Stomach (tissue), 9 donors: ENCODE results near the gene ANGPTL4. TPM values are rescaled to one million over a fixed set of nuclear protein-coding genes. Genes with fewer than 3 reads are reported as not detected.

Experiments
- DNase-seq, 2 donors: peaks; one replicate each; pipeline versions ENCODE4 v3.0.0 to v3.0.0-alpha.2; 2013 to 2019
- H3K27ac ChIP-seq, 5 donors: fragments of 200-600 bp in 4 of 5; sonication (generic) in 4 of 5; one replicate each; pipeline ENCODE4 v1.5.1; 2013 to 2019; ENCODE audit warnings: mild to moderate bottlenecking in 1 of 5, moderate library complexity in 1 of 5
- H3K27me3 ChIP-seq, 3 donors: fragments of 200-600 bp; sonication (generic); one replicate each; pipeline ENCODE4 v1.5.1; 2017 to 2019; ENCODE audit warnings: mixed run types in 1 of 3
- H3K36me3 ChIP-seq, 4 donors: fragments of 200-600 bp; sonication (generic); 1 replicate in 3 of 4; 2 replicates in 1 of 4; pipeline ENCODE4 v1.5.1; 2016 to 2019
- H3K4me1 ChIP-seq, 4 donors: fragments of 200-600 bp; sonication (generic); one replicate each; pipeline ENCODE4 v1.5.1; 2016 to 2019
- H3K4me3 ChIP-seq, 4 donors: fragments of 200-600 bp; sonication (generic) in 3 of 4; one replicate each; pipeline ENCODE4 v1.5.1; 2016 to 2019; ENCODE audit warnings: mild to moderate bottlenecking in 1 of 4
- H3K9me3 ChIP-seq, 4 donors: fragments of 200-600 bp; sonication (generic); one replicate each; pipeline ENCODE4 v1.5.1; 2016 to 2019
- EP300 ChIP-seq: sonication (generic); formaldehyde crosslinking; IDR thresholded peaks from one replicate; pipeline ENCODE4 v1.6.1; 2017; ENCODE audit warnings: antibody characterized with exemption
- POLR2A ChIP-seq, 4 donors: fragments of 450-650 bp; IDR thresholded peaks; one replicate each; pipeline ENCODE4 v1.6.1; 2016; ENCODE audit warnings: antibody characterized with exemption in 4 of 4, control low read depth in 2 of 4, mild to moderate bottlenecking in 1 of 4, moderate library complexity in 1 of 4
- POLR2AphosphoS5 ChIP-seq, 3 donors: sonication (generic); formaldehyde crosslinking; IDR thresholded peaks; one replicate each; pipeline ENCODE4 v1.6.1; 2016; ENCODE audit warnings: antibody characterized with exemption in 3 of 3
- WGBS, 5 donors: extraction: QIAGEN DNeasy Blood & Tissue Kit in 3 of 5; methylation state at CpG; one replicate each; pipeline versions ENCODE4 v1.1.5 to v1.1.7; 2013 to 2018; 5-methylcytosine and 5-hydroxymethylcytosine counted together
- intact Hi-C: fragments of 100-400 bp; cut with DNase I; formaldehyde crosslinking; loops from one replicate; pipeline ENCODE4 v1.15.1; 2023; ENCODE audit warnings: low total_unique reads
- polyA plus RNA-seq, 3 donors: library from polyadenylated mRNA; stranded (reverse); fragments of 200-250 nt; gene quantifications; one replicate each; pipeline ENCODE4 v1.2.3, GENCODE V29; 2013
- total RNA-seq, 5 donors: library from RNA; depleted of rRNA; stranded (reverse); fragments of >200 nt; gene quantifications; one replicate each; pipeline versions ENCODE4 v1.1.0 to v1.2.3, GENCODE V29; 2014 to 2016
- TF ChIP-seq, protein P1 (sequence below), 7 experiments: fragments of 450-650 bp in 4 of 7; fragments of 200-600 bp in 3 of 7; sonication (generic) in 3 of 7; IDR thresholded peaks; one replicate each; pipeline ENCODE4 v1.5.1; 2016 to 2019; ENCODE audit warnings: antibody characterized with exemption in 7 of 7, control low read depth in 2 of 7, mild to moderate bottlenecking in 1 of 7
- donor health status: healthy with polysubstance abuse.
- donor health status: Bipolar disorder and iron deficiency.
- donor health status: healthy.

Gene ANGPTL4
- total and polyA plus RNA-seq, 8 donors = 4.1 to 276 (median 21.4) TPM

DNA sequence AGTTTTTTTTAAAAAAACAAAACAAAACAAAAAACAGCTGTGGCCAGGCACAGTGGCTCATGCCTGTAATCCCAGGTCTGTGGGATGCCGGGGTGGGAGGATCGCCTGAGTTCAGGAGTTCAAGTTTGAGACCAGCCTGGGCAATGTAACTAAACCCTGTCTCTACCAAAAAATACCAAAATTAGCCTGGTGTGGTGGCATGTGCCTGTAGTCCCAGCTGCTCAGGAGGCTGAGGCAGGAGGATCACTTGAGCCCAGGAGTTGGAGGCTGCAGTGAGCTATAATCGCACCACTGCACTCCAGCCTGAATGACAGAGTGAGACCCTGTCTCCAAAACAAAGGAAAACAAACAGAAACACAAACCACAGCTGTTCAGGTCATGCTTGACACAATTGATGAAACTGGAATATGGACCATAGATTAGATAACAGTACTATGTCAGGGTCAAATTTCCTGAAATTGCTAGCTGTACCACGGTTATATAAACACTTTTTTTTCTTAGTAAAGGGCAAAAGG is 6.9 kb upstream of the ANGPTL4 start:
- H3K4me1 ChIP-seq = peaks cover 27 to 50% (median 44%) of the 10 kb centered on the region in 4 donors
- TF ChIP-seq POLR2AphosphoS5 (IDR thresholded peaks at IDR 0.05) = no peak
- no peak for TF ChIP-seq POLR2A (IDR thresholded peaks at IDR 0.05)
- TF ChIP-seq, protein P1, sequence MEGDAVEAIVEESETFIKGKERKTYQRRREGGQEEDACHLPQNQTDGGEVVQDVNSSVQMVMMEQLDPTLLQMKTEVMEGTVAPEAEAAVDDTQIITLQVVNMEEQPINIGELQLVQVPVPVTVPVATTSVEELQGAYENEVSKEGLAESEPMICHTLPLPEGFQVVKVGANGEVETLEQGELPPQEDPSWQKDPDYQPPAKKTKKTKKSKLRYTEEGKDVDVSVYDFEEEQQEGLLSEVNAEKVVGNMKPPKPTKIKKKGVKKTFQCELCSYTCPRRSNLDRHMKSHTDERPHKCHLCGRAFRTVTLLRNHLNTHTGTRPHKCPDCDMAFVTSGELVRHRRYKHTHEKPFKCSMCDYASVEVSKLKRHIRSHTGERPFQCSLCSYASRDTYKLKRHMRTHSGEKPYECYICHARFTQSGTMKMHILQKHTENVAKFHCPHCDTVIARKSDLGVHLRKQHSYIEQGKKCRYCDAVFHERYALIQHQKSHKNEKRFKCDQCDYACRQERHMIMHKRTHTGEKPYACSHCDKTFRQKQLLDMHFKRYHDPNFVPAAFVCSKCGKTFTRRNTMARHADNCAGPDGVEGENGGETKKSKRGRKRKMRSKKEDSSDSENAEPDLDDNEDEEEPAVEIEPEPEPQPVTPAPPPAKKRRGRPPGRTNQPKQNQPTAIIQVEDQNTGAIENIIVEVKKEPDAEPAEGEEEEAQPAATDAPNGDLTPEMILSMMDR (IDR thresholded peaks at IDR 0.05) = no peak
- TF ChIP-seq EP300 = no peak
- H3K9me3 ChIP-seq = no peaks in the 10 kb centered on the region
- H3K36me3 ChIP-seq = no peaks in the 10 kb centered on the region
- intact Hi-C loops = loop anchor here (5.0 kb wide), 1 partner anchor 35 kb away; the partner anchor contains the start of gene RAB11B
- peaks cover 0 to 8% (median 0%) of the 10 kb centered on the region in 3 donors for H3K27me3 ChIP-seq
- WGBS, 5 donors = 62 to 71% (median 67%) methylated on average over 4 of the region's 4 CpGs
- DNase-seq = no peak
- no peak overlapping the region for H3K4me3 ChIP-seq
- no peak overlapping the region for H3K27ac ChIP-seq

DNA sequence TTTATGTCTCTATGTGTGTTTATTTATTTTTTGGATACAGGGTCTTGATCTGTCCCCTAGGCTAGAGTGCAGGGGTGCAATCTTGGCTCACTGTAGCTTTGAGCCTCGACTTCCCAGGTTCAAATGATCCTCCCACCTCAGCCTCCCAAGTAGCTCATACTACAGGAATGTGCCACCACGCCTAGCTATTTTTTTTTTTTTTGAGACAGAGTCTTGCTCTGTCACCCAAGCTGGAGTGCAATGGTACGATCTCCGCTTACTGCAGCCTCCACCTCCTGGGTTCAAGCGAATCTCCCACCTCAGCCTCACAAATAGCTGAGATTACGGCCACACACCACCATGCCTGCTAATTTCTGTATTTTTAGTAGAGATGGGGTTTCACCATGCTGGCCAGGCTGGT is 5.0 kb upstream of the ANGPTL4 start:
- H3K9me3 ChIP-seq = no peaks in the 10 kb centered on the region
- H3K36me3 ChIP-seq = no peaks in the 10 kb centered on the region
- H3K27ac ChIP-seq = no peak overlapping the region
- WGBS, 5 donors = 76 to 91% (median 85%) methylated on average over 6 of the region's 6 CpGs
- no peak overlapping the region for H3K4me3 ChIP-seq
- peaks cover 37 to 50% (median 45%) of the 10 kb centered on the region in 4 donors for H3K4me1 ChIP-seq
- DNase-seq = no peak
- H3K27me3 ChIP-seq = peaks cover 0 to 5% (median 0%) of the 10 kb centered on the region in 3 donors
- TF ChIP-seq POLR2AphosphoS5 (IDR thresholded peaks at IDR 0.05) = no peak
- no peak for TF ChIP-seq POLR2A (IDR thresholded peaks at IDR 0.05)
- TF ChIP-seq, protein P1 (IDR thresholded peaks at IDR 0.05) = no peak
- no peak for TF ChIP-seq EP300
- intact Hi-C loops = loop anchor here (5.0 kb wide), 1 partner anchor 33 kb away; the partner anchor contains the start of gene RAB11B

- Histone ChIP-seq H3K4me3 (no peak overlapping the region), H3K4me1 (peaks cover 40 to 50% (median 47%) of the 10 kb centered on the region in 4 donors), H3K27me3 (peaks cover 0 to 18% (median 0%) of the 10 kb centered on the region in 3 donors), H3K27ac (no peak overlapping the region), H3K9me3 (no peaks in the 10 kb centered on the region), H3K36me3 (no peaks in the 10 kb centered on the region)
- TF ChIP-seq POLR2A (IDR thresholded peaks at IDR 0.05) (no peak), POLR2AphosphoS5 (IDR thresholded peaks at IDR 0.05) (no peak), EP300 (no peak)
- TF ChIP-seq, protein P1 (IDR thresholded peaks at IDR 0.05) = no peak
- no peak for DNase-seq
- WGBS, 5 donors = 80 to 95% (median 88%) methylated on average over 8 of the region's 8 CpGs
- intact Hi-C loops = no loop called here
Observed at GRCh38 chr19:8360196-8360595, 3.8 kb upstream of the ANGPTL4 start.

DNA sequence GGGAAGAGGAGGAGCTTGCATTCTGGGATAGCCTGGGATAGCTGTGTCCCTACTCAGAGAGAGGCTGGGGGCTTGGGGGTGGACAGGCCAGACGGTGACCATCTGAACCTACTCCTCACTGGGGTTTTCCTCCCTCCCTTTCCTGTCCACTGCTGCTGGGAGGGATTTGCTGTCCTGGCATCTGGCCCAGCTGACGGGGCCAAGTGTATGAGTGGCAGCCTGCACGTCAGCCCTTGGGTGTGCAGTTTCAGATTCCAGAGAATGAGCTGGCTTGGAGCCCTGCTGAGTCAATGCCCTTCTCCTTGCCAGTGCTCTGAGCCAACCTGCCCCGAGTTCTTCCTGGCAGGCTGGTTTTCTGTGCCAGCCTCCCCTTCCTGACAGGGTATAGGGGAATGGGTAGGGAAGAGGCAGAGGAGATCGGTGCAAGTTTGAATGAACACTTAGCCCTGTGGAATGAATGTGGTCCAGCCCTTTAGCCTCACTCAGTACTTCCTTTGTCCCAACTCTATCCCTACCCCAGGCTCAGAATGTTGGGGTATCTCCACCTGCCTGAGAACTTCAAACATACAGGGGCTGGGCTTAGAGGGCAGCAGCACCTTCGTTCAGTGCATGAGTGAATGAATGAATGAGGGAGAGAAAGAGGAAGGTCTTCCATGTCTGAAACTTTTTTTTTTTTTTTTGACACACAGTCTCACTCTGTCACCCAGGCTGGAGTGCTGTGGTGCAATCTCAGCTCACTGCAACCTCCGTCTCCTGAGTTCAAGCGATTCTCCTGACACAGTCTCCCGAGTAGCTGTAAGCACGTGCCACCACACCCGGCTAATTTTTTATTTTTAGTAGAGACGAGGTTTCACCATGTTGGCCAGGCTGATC is 1.8 kb upstream of the ANGPTL4 start:
- Histone ChIP-seq H3K36me3 (no peaks in the 10 kb centered on the region), H3K9me3 (no peaks in the 10 kb centered on the region), H3K27ac (peak overlapping the region; percentile 71 to 91 (median 90)), H3K4me3 (no peak overlapping the region), H3K4me1 (peaks cover 54 to 62% (median 58%) of the 10 kb centered on the region in 4 donors), H3K27me3 (peaks cover 0 to 28% (median 0%) of the 10 kb centered on the region in 3 donors)
- DNase-seq = peak; percentile 97 to 98
- TF ChIP-seq POLR2AphosphoS5 (IDR thresholded peaks at IDR 0.05) = peak; percentile 88 to 97 (median 96)
- TF ChIP-seq, protein P1 (IDR thresholded peaks at IDR 0.05) = no peak
- TF ChIP-seq POLR2A (IDR thresholded peaks at IDR 0.05) = no peak
- TF ChIP-seq EP300 = peak; percentile 81
- 13 to 32% (median 22%) methylated on average over 12 of the region's 12 CpGs for WGBS, 5 donors
- intact Hi-C loops = no loop called here
